B cell (primary cell): ENCODE results near the gene BLCAP.
"Not testable (repeated sequence)": the region's sequence is repeated elsewhere in the genome, so short reads cannot be mapped to it uniquely, and the experiment has no call there.

ENCODE experiments used
- EZH2 ChIP-seq: IDR thresholded peaks from 2 replicates; pipeline ENCODE4 v1.6.1; 2012; ENCODE audit warnings: borderline replicate concordance, low read depth, mild to moderate bottlenecking, moderate library complexity, low read length; ENCODE audit not compliant: insufficient read depth, poor library complexity, severe bottlenecking
- TF ChIP-seq, protein P1 (sequence below): fragments of 200-600 bp; IDR thresholded peaks from one replicate; pipeline ENCODE4 v1.8.0; 2022; ENCODE audit warnings: antibody characterized with exemption, mild to moderate bottlenecking

DNA sequence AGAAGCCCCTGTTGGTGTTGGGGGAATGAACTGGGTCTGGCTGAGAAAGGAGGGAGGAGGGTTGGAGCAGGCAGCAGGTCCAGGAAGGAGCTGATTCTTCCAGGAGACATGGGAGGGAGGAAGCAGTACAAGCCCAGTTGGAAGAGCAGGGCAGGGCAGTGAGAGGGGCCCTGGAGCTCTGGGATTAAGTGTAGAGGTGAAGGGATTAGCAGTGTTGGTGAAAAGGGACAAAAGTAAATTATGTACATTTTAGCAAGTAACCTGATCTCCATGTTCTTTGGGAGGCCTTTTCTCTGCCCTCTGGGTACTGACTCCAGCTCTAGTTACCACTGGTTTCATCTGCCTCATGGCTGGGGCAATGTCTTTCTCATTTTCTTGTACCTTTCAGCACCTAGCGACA, 41.5 kb downstream of the BLCAP start:
- TF ChIP-seq, protein P1, sequence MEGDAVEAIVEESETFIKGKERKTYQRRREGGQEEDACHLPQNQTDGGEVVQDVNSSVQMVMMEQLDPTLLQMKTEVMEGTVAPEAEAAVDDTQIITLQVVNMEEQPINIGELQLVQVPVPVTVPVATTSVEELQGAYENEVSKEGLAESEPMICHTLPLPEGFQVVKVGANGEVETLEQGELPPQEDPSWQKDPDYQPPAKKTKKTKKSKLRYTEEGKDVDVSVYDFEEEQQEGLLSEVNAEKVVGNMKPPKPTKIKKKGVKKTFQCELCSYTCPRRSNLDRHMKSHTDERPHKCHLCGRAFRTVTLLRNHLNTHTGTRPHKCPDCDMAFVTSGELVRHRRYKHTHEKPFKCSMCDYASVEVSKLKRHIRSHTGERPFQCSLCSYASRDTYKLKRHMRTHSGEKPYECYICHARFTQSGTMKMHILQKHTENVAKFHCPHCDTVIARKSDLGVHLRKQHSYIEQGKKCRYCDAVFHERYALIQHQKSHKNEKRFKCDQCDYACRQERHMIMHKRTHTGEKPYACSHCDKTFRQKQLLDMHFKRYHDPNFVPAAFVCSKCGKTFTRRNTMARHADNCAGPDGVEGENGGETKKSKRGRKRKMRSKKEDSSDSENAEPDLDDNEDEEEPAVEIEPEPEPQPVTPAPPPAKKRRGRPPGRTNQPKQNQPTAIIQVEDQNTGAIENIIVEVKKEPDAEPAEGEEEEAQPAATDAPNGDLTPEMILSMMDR, result not testable (repeated sequence)
- not testable (repeated sequence) for TF ChIP-seq EZH2
